Measurements from ENCODE around the gene NUCB1.
"Not testable (repeated sequence)": the region's sequence is repeated elsewhere in the genome, so short reads cannot be mapped to it uniquely, and the experiment has no call there.

NUCB1 gene

DNA sequence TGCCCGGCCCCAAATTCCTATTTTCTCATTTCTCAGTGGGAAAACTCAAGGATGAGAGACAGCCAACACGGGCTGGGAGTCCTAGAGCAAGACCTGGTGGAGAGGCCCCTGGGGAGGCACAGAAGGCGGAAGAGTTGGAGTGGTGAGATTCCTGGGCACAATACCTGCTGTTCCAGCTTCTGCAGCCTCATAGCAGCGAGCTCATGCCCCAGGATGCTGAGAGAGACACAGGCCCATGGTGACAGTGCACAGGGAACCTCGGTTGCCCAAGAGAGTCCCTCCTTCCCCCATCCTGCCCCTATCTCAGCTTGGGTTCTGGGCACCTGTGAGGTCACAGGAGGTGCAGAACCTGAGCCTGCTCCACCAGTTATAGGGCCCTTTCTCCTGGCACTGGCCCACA is 2.9 kb upstream of the NUCB1 start:
- Histone ChIP-seq H3K36me3 (ENCODE audit: control insufficient read depth, insufficient read depth, low read length) (peaks cover 1% of the 10 kb centered on the region; the same call in 1 of the 2 replicates), H3K27me3 (replicated peaks; ENCODE audit: control insufficient read depth, insufficient read depth, low read length) (no peaks in the 10 kb centered on the region), H3K4me3 (replicated peaks; ENCODE audit: low read depth, low read length) (no peak overlapping the region)
- TF ChIP-seq, protein P1, sequence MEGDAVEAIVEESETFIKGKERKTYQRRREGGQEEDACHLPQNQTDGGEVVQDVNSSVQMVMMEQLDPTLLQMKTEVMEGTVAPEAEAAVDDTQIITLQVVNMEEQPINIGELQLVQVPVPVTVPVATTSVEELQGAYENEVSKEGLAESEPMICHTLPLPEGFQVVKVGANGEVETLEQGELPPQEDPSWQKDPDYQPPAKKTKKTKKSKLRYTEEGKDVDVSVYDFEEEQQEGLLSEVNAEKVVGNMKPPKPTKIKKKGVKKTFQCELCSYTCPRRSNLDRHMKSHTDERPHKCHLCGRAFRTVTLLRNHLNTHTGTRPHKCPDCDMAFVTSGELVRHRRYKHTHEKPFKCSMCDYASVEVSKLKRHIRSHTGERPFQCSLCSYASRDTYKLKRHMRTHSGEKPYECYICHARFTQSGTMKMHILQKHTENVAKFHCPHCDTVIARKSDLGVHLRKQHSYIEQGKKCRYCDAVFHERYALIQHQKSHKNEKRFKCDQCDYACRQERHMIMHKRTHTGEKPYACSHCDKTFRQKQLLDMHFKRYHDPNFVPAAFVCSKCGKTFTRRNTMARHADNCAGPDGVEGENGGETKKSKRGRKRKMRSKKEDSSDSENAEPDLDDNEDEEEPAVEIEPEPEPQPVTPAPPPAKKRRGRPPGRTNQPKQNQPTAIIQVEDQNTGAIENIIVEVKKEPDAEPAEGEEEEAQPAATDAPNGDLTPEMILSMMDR (IDR thresholded peaks at IDR 0.05; ENCODE audit: insufficient read depth, low read length, poor library complexity, severe bottlenecking), result no peak
- DNase-seq (ENCODE audit: extremely low read depth, insufficient read length), result no peak

DNA sequence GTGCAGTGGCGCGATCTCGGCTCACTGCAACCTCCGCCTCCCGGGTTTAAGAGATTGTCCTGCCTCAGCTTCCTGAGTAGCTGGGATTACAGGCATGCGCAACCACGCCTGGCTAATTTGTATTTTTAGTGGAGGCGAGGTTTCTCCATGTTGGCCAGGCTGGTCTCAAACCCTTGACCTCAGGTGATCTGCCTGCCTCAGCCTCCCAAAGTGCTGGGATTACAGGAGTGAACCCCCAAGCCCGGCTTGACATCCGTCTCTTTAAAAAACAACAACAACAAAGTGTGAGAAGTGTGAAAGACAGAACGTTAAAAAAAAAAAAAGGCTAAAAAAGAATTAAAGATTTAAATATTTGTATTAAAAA is 744 bp upstream of the NUCB1 start:
- not testable (repeated sequence) for DNase-seq (ENCODE audit: extremely low read depth, insufficient read length); H3K27me3 ChIP-seq (replicated peaks; ENCODE audit: control insufficient read depth, insufficient read depth, low read length); H3K4me3 ChIP-seq (replicated peaks; ENCODE audit: low read depth, low read length); H3K36me3 ChIP-seq (ENCODE audit: control insufficient read depth, insufficient read depth, low read length)

DNA sequence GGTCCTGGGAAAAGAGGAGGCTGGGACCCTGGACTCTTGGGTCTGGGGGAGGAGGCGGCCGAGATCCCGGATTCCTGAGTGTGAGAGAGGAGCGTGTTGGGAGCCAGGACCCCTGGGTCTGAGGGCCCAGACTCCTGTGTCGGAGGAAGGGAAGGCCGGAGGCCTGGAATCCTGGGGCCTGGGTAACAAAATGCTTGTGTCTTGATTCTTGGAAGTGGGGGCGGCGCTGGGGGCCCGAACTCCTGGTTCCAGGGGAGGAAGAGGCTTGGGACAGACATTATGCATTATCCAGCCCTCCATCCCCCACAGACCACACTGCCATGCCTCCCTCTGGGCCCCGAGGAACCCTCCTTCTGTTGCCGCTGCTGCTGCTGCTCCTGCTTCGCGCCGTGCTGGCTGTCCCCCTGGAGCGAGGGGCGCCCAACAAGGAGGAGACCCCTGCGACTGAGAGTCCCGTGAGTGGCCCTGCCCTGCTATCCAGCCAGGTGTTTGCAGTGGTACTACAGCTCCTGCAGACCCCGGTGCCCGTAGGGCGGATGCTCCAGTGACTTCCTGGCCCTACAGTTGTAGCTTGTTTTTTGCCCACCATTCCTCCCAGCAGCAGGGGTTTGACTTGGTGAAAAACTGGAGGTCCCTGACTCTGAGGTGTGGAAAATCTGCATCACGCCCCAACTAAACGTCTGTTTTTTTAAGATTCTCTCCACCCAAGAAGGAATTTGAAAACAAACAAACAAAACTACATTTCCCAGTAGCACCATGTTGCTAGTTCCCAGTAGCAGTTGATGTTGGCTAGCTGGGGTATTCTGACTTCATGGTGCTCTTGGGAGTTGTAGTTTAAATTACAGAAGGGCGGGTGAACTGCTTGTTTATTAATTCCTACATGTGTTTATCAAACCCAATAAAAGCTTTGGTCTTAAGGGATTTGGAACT is 630 bp downstream of the NUCB1 start:
- H3K27me3 ChIP-seq (replicated peaks; ENCODE audit: control insufficient read depth, insufficient read depth, low read length), result no peaks in the 10 kb centered on the region
- no peak for DNase-seq (ENCODE audit: extremely low read depth, insufficient read length)
- peak overlapping the region; percentile 73 for H3K4me3 ChIP-seq (replicated peaks; ENCODE audit: low read depth, low read length)
- peaks cover 7% of the 10 kb centered on the region for H3K36me3 ChIP-seq (ENCODE audit: control insufficient read depth, insufficient read depth, low read length)
- TF ChIP-seq, protein P1 (IDR thresholded peaks at IDR 0.05; ENCODE audit: insufficient read depth, low read length, poor library complexity, severe bottlenecking), result no peak

DNA sequence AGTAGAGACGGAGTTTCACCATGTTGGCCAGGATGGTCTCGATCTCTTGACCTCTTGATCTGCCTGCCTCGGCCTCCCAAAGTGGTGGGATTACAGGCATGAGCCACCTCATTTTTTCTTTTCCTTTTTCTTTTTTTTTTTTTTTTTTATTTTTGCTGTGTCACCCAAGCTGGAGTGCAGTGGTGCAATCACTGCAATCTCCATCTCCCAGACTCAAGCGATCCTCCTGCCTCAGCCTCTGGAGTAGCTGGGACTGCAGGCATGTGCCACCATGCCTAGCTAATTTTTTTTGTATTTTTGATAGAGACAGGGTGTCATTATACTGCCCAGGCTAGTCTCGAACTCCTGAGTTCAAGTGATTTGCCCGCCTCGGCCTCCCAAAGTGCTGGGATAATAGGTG is 2.2 kb downstream of the NUCB1 start:
- not testable (repeated sequence) for H3K4me3 ChIP-seq (replicated peaks; ENCODE audit: low read depth, low read length); H3K27me3 ChIP-seq (replicated peaks; ENCODE audit: control insufficient read depth, insufficient read depth, low read length); DNase-seq (ENCODE audit: extremely low read depth, insufficient read length)
- H3K36me3 ChIP-seq (ENCODE audit: control insufficient read depth, insufficient read depth, low read length), result peaks cover 12% of the 10 kb centered on the region

DNA sequence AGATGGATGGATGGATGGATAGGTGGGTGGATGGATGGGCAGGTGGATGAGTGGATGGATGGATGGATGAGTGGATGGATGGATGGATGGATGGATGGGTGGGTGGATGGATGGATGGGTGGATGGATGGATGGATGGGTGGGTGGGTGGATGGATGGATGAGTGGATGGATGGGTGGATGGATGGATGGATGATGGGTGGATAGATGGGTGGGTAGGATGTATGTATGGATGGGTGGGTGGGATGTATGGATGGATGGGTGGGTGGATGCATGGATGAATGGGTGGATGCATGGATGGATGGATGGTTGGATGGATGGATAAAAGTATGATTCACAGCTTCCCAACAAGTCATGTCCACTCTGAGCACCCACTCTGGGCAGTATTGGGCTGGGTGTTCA is 3.7 kb downstream of the NUCB1 start:
- not testable (repeated sequence) for DNase-seq (ENCODE audit: extremely low read depth, insufficient read length); H3K4me3 ChIP-seq (replicated peaks; ENCODE audit: low read depth, low read length); H3K27me3 ChIP-seq (replicated peaks; ENCODE audit: control insufficient read depth, insufficient read depth, low read length)
- H3K36me3 ChIP-seq (ENCODE audit: control insufficient read depth, insufficient read depth, low read length), result peaks cover 15% of the 10 kb centered on the region

DNA sequence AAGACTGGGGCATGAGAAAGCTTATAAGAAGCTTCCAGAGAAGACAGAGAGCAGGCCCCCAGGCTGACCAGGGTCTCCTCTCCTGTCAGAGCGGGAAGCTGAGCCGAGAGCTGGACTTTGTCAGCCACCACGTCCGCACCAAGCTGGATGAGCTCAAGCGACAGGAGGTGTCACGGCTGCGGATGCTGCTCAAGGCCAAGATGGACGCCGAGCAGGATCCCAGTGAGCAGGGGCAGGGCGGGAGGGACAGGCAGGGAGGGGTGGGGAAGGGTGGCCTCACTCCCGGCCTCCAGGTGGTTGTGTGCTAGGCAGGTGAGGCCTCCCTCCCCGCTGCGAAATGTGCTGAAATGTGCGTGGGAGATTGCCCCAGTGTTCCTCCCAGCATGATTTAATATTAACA is 5.6 kb downstream of the NUCB1 start:
- TF ChIP-seq, protein P1 (IDR thresholded peaks at IDR 0.05; ENCODE audit: insufficient read depth, low read length, poor library complexity, severe bottlenecking), result no peak
- Histone ChIP-seq H3K36me3 (ENCODE audit: control insufficient read depth, insufficient read depth, low read length) (peaks cover 18% of the 10 kb centered on the region), H3K4me3 (replicated peaks; ENCODE audit: low read depth, low read length) (no peak overlapping the region), H3K27me3 (replicated peaks; ENCODE audit: control insufficient read depth, insufficient read depth, low read length) (no peaks in the 10 kb centered on the region)
- no peak for DNase-seq (ENCODE audit: extremely low read depth, insufficient read length)

DNA sequence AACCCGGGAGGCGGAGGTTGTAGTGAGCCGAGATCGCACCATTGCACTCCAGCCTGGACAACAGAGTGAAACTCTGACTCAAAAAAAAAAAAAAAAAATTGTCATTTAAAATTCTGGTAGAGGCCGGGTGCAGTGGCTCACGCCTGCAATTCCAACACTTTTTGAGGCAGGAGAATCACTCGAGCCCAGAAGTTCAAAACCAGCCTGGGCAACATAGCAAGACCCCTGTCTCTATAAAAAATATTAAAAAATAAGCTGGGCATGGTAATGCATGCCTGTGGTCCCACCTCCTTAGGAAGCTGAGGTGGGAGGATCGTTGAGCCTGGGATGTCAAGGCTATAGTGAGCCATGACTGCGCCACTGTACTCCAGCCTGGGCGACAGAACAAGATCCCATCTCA is 6.2 kb downstream of the NUCB1 start:
- Histone ChIP-seq H3K4me3 (replicated peaks; ENCODE audit: low read depth, low read length) (no peak overlapping the region), H3K36me3 (ENCODE audit: control insufficient read depth, insufficient read depth, low read length) (peaks cover 21% of the 10 kb centered on the region)

More for the DNA sequence above, 6.2 kb downstream of the NUCB1 start:
- TF ChIP-seq, protein P1 (IDR thresholded peaks at IDR 0.05; ENCODE audit: insufficient read depth, low read length, poor library complexity, severe bottlenecking), result no peak
- H3K27me3 ChIP-seq (replicated peaks; ENCODE audit: control insufficient read depth, insufficient read depth, low read length), result no peaks in the 10 kb centered on the region
- DNase-seq (ENCODE audit: extremely low read depth, insufficient read length), result no peak
